H1 (cell line): ENCODE data around the gene GNS. TPM values are rescaled to one million over a fixed set of nuclear protein-coding genes. Genes with fewer than 3 reads are reported as not detected.

Source experiments
- BACH1 ChIP-seq: IDR thresholded peaks from 2 replicates; pipeline ENCODE4 v1.6.1; 2012; ENCODE audit warnings: low read length, improper control_type of control experiment
- CHD7 ChIP-seq: fragments of 300-600 bp; sonication (generic); IDR thresholded peaks from 2 replicates; pipeline ENCODE4 v1.7.1; 2012; ENCODE audit warnings: low read length, moderate library complexity, mild to moderate bottlenecking, inconsistent platforms; ENCODE audit not compliant: insufficient replicate concordance
- POLR2A ChIP-seq, 2 experiments: IDR thresholded peaks; 1 replicate in 1 of 2; 2 replicates in 1 of 2; pipeline ENCODE4 v1.6.1; 2011; ENCODE audit warnings: low read depth in 2 of 2, low read length in 2 of 2, mild to moderate bottlenecking in 2 of 2; ENCODE audit errors: control extremely low read depth in 1 of 2
- RNF2 ChIP-seq: fragments of 200-900, 300-1000 bp; sonication (generic); IDR thresholded peaks from 2 replicates; pipeline ENCODE4 v1.7.1; 2016; ENCODE audit warnings: borderline replicate concordance, low read depth, mild to moderate bottlenecking, antibody characterized with exemption, low read length; ENCODE audit not compliant: poor library complexity, severe bottlenecking; ENCODE audit errors: missing control alignments
- SIN3A ChIP-seq, 2 experiments: IDR thresholded peaks in 1 of 2; conservative IDR thresholded peaks in 1 of 2; 2 replicates each; pipeline ENCODE4 v1.6.1; 2011 to 2012; ENCODE audit warnings: low read length in 2 of 2, improper control_type of control experiment in 1 of 2, low read depth in 1 of 2, mild to moderate bottlenecking in 1 of 2
- SP1 ChIP-seq: IDR thresholded peaks from 2 replicates; pipeline ENCODE4 v1.6.1; 2011; ENCODE audit warnings: low read depth, low read length
- SRF ChIP-seq: IDR thresholded peaks from 2 replicates; pipeline ENCODE4 v1.6.1; 2011; ENCODE audit warnings: mild to moderate bottlenecking, low read depth, low read length, moderate library complexity
- TCF12 ChIP-seq: IDR thresholded peaks from 2 replicates; pipeline ENCODE4 v1.6.1; 2011; ENCODE audit warnings: low read depth, mild to moderate bottlenecking, low read length
- TEAD4 ChIP-seq: IDR thresholded peaks from 2 replicates; pipeline ENCODE4 v1.6.1; 2012; ENCODE audit warnings: low read depth, low read length, inconsistent platforms, mixed read lengths
- polyA plus RNA-seq, 7 experiments: library from polyadenylated mRNA; depleted of rRNA in 3 of 7; stranded (reverse) in 5 of 7; unstranded in 2 of 7; fragments of >200 nt in 5 of 7; fragments of 200-250 nt in 2 of 7; gene quantifications; 1 replicate in 5 of 7; 2 replicates in 1 of 7; 4 replicates in 1 of 7; pipeline versions ENCODE4 v1.2.1 to v1.2.3, GENCODE V29; 2011 to 2013; ENCODE audit warnings: missing spikeins in 2 of 7, mixed read lengths in 2 of 7
- total RNA-seq: library from RNA; stranded (reverse); fragmentation: NEBNext Ultra II Directional; extraction: Animal tissue kit (Norgen Biotek cat#: 25700); gene quantifications from 2 replicates; pipeline ENCODE4 v1.2.1, GENCODE V29; 2021

GNS gene
- total and polyA plus RNA-seq, 2 of the 8 experiments (the other 6 are each of a cell fraction or from before 2014, with no cell fraction given), result 16.0 to 28.5 TPM

GRCh38 chr12:64737539-64737938, 21.7 kb downstream of the GNS start (continued):
- TF ChIP-seq SP1 (no peak), TCF12 (no peak), CHD7 (no peak), BACH1 (no peak), POLR2A (IDR thresholded peaks at IDR 0.05; ENCODE audit: control extremely low read depth in 1 of 2, low read depth in 2 of 2, low read length in 2 of 2) (no peak), SRF (no peak), RNF2 (no peak), TEAD4 (no peak), SIN3A (conservative IDR thresholded peaks at IDR 0.05 in 1 of 2, IDR thresholded peaks at IDR 0.05 in 1 of 2; ENCODE audit: low read depth in 1 of 2, low read length in 2 of 2) (no peak)
